SK-N-MC (cell line): ENCODE data around the gene ARRDC2.

Experiments used
- DNase-seq: peaks from one replicate; pipeline ENCODE4 v3.0.0-alpha.2; 2011; ENCODE audit warnings: low read depth, low spot score
- H3K27ac ChIP-seq: fragments of 200-600 bp; sonication (generic); 2 replicates; pipeline ENCODE4 v1.5.1; 2016; ENCODE audit warnings: mixed run types
- H3K36me3 ChIP-seq: fragments of 200-600 bp; sonication (generic); 2 replicates; pipeline ENCODE4 v1.6.1; 2017; ENCODE audit warnings: antibody characterized with exemption, low read length, mixed read lengths; ENCODE audit not compliant: insufficient read depth
- H3K4me3 ChIP-seq: fragments of 200-600 bp; sonication (generic); 2 replicates; pipeline ENCODE4 v1.5.1; 2016
- H3K9ac ChIP-seq: fragments of 200-600 bp; sonication (generic); 2 replicates; pipeline ENCODE4 v1.8.0; 2017; ENCODE audit warnings: mixed run types, mixed read lengths; ENCODE audit not compliant: insufficient read length
- H3K9me3 ChIP-seq: fragments of 200-600 bp; sonication (generic); 2 replicates; pipeline ENCODE4 v1.6.1; 2017; ENCODE audit warnings: low read depth, mild to moderate bottlenecking, antibody characterized with exemption, low read length, moderate library complexity, mixed read lengths
- EZH2 ChIP-seq: fragments of 200-600 bp; sonication (generic); IDR thresholded peaks from one replicate; pipeline ENCODE4 v1.6.1; 2017; ENCODE audit warnings: antibody characterized with exemption
- FOXP2 ChIP-seq: optimal IDR thresholded peaks from 2 replicates; pipeline ENCODE3; 2011; ENCODE audit warnings: mild to moderate bottlenecking, moderate library complexity; ENCODE audit not compliant: insufficient read depth; ENCODE audit errors: extremely low read length, control extremely low read depth
- POLR2AphosphoS5 ChIP-seq: IDR thresholded peaks from 2 replicates; pipeline ENCODE4 v1.6.1; 2012; ENCODE audit warnings: mild to moderate bottlenecking, low read depth, low read length, borderline replicate concordance

Gene ARRDC2

GRCh38 chr19:18007917-18008673 is at the start of gene ARRDC2:
TSS of gene ARRDC2 (plus strand) at chr19:18008170. CDS start at chr19:18008311, 141 bp downstream.
- H3K4me3 ChIP-seq = peak within 1 kb of the TSS; percentile 77
- no peak within 1 kb of the TSS for H3K27ac ChIP-seq
- DNase-seq = peak; percentile 39
- H3K9ac ChIP-seq = no peak within 1 kb of the TSS
- no peaks in the 10 kb centered on the region for H3K9me3 ChIP-seq
- H3K36me3 ChIP-seq = peaks cover 1% of the 10 kb centered on the region; the same call in 1 of the 2 replicates
- no peak for TF ChIP-seq EZH2
- peak; percentile 25 for TF ChIP-seq FOXP2
- peak; percentile 61; the same call in 1 of the 2 replicates for TF ChIP-seq POLR2AphosphoS5

GRCh38 chr19:17963936-17964691 is 43.9 kb upstream of the ARRDC2 start:
- Histone ChIP-seq H3K9ac (no peak overlapping the region), H3K27ac (peak overlapping the region; percentile 64; the same call in 1 of the 2 replicates), H3K4me3 (no peak overlapping the region), H3K36me3 (no peaks in the 10 kb centered on the region), H3K9me3 (no peaks in the 10 kb centered on the region)
- no peak for TF ChIP-seq FOXP2
- no peak for TF ChIP-seq POLR2AphosphoS5
- no peak for TF ChIP-seq EZH2
- DNase-seq = no peak

- H3K36me3 ChIP-seq = no peaks in the 10 kb centered on the region
- DNase-seq = no peak
- H3K4me3 ChIP-seq = peak overlapping the region; percentile 71
- peak overlapping the region; percentile 86 for H3K27ac ChIP-seq
- H3K9ac ChIP-seq = no peak overlapping the region
- TF ChIP-seq FOXP2 (no peak), POLR2AphosphoS5 (0 out of 2 replicates have a peak, but pooled peaks have one; percentile 24)
- no peaks in the 10 kb centered on the region for H3K9me3 ChIP-seq
These were observed 42.4 kb upstream of the ARRDC2 start for GRCh38 chr19:17965370-17966128.

- Histone ChIP-seq H3K4me3 (peak overlapping the region; percentile 71), H3K9ac (no peak overlapping the region), H3K9me3 (no peaks in the 10 kb centered on the region), H3K36me3 (no peaks in the 10 kb centered on the region), H3K27ac (peak overlapping the region; percentile 86)
- no peak for TF ChIP-seq POLR2AphosphoS5
- no peak for TF ChIP-seq FOXP2
- TF ChIP-seq EZH2 = no peak
- DNase-seq = no peak
These were observed 41.9 kb upstream of the ARRDC2 start for GRCh38 chr19:17966129-17966483.

- Histone ChIP-seq H3K4me3 (peak within 1 kb of the TSS; percentile 86), H3K27ac (peak within 1 kb of the TSS; percentile 86), H3K36me3 (no peaks in the 10 kb centered on the region), H3K9me3 (no peaks in the 10 kb centered on the region), H3K9ac (peak within 1 kb of the TSS; percentile 70)
- DNase-seq = no peak
- TF ChIP-seq POLR2AphosphoS5 (no peak), FOXP2 (no peak), EZH2 (no peak)
These were observed 41.3 kb upstream of the ARRDC2 start, which contains the start of gene KCNN1 for GRCh38 chr19:17966550-17967256. TSS of gene KCNN1 (plus strand) at chr19:17967107. CDS start at chr19:17973889, 6,782 bp downstream.

GRCh38 chr19:17967257-17968051 is 40.5 kb upstream of the ARRDC2 start:
- Histone ChIP-seq H3K36me3 (no peaks in the 10 kb centered on the region), H3K9ac (peak overlapping the region; percentile 70), H3K4me3 (peak overlapping the region; percentile 86), H3K9me3 (no peaks in the 10 kb centered on the region), H3K27ac (no peak overlapping the region)
- TF ChIP-seq FOXP2 (no peak), POLR2AphosphoS5 (no peak), EZH2 (no peak)
- DNase-seq = no peak

GRCh38 chr19:17968362-17968761 is 39.6 kb upstream of the ARRDC2 start:
- TF ChIP-seq POLR2AphosphoS5 (no peak), EZH2 (no peak), FOXP2 (no peak)
- peaks cover 1% of the 10 kb centered on the region; the same call in 1 of the 2 replicates for H3K36me3 ChIP-seq
- DNase-seq = no peak
- H3K9me3 ChIP-seq = no peaks in the 10 kb centered on the region
- peak overlapping the region; percentile 22; the same call in 1 of the 2 replicates for H3K27ac ChIP-seq
- peak overlapping the region; percentile 52; the same call in 1 of the 2 replicates for H3K4me3 ChIP-seq
- no peak overlapping the region for H3K9ac ChIP-seq
